GM19035 (cell line): ENCODE results near the gene HLA-DOA.
A peak's percentile ranks its signal among the peaks of the same experiment; 100 is the strongest.

Experiments
- ATAC-seq: cut with Tn5 transposase; IDR thresholded peaks from one replicate; pipeline ENCODE4 v1.9.1; 2021; ENCODE audit not compliant: unreplicated experiment

Gene HLA-DOA

DNA sequence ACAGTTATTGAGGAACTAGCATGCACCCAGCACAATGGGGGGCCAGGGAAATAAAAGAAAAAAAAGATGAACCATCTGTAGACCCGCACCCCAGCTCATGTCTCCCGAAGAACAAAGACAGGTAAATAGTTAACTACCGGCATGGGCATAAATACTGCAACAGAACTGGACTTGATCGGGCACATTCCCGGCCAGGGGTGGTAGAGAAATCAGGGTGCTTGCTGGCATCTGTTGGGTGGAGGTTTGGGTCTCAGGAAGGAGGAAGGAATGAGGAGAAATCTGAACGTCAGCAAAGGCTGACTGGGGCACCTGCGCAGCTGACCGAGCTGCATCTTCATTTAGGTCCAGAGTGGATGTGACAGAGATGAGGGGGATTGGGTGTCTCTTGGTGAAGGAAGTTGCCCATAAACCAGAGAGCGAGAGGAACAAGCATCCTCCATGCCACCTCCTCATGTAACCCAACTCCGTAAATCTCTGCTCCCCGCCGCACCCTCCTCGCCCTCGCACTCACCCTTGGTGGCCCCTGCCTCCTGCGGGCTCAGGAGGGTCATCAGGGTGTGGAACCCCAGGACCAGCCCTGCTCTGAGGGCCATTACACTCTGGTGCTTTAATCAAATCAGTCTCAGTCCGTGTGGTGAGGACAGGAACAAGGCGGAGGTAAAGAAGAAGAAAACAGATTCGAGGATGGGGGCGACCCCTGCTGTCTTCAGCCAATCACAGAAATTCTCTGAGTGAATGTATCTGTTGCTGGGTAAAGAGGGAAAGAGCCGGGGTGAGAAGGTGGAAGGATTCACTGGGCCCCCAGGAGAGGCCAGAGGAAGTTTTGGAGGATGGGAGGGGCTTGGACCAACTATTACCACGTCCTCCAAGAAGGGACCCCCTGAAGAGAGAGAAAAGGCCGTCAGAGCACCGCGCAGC, at the start of gene HLA-DOA:
TSS of gene HLA-DOA (minus strand) at position 648 of the 918 bp plus-strand sequence.
- peak; percentile 86 for ATAC-seq

GRCh38 chr6:33057222-33058150, 48.1 kb upstream of the HLA-DOA start:
- no peak for ATAC-seq

- no peak for ATAC-seq
Measured at GRCh38 chr6:33053230-33053629, 43.8 kb upstream of the HLA-DOA start.

GRCh38 chr6:33052627-33053026, 43.2 kb upstream of the HLA-DOA start:
- no peak for ATAC-seq

DNA sequence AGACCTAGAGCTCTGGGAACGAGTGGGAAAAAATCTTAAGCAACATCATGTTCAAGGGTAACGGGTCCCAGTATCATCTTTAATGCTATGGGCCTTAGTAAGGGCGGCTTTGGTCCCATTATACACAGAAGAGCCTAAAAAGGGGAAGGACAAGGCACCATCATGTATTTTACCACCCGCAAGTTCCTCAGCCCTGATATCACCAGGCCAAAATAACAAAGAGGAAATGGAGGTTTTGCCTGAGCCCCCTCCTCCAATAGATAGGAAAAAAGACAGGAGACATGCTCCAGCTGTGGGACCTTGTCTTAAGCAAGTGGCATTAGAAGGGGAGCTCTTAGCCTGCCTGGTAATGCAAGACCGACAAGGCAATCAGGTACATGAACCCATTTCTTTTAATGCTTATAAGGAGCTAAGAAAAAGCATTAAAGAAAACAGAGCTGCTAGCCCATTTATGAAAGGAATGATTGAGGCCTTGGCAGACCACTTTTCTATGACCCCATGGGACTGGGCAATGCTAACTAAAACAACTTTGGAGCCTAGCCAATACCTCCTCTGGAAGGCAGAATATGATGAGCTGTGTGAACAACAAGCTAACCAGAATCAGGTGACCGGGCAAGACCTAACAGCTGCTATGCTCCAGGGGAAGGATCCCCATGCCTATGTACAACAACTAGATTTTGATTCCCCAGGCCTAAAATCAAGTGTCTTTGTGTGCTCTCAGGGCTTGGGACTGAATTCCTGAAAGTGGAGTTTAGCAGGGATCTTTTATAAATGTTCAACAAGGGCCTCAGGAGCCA, 40.8 kb upstream of the HLA-DOA start:
- no peak for ATAC-seq

GRCh38 chr6:33049323-33050013, 40.1 kb upstream of the HLA-DOA start:
- ATAC-seq: no peak

DNA sequence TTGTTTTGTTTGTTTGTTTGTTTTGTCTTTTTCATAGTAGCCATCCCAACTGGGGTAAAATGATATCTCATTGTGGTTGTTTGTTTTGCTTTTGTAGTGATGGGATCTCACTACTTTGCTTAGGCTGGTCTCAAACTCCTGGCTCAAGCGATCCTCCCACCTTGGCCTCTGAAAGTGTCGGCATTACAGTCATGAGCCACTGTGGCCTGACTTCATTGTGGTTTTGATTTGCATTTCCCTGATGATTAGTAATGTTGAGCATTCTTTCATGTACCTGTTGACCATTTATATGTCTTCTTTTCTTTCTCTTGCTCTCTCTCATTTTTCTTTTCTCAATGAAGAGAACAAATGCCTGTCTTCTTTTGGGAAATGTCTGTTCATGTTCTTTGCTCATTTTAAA, 30.8 kb upstream of the HLA-DOA start:
- ATAC-seq: no peak

DNA sequence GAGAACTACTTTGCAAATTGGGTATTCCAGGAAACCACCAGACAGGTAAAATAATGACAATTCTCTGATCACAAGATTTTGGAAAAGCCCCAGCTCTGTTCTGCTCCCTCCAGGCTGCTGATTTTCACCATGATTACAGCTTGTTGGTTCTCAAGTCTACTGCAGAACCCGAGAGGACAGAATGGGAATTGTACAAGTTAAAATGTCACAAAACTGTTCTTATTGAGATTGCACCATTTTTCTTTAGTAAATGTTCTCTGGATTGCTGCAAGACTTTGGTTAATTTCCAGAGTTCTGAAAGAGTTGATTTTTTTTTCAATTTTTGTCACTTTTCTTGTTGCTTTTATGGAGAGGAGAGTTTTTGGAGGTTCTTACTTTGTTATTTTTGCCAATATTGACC, 27.1 kb upstream of the HLA-DOA start:
- no peak for ATAC-seq

- no peak for ATAC-seq
Measured at GRCh38 chr6:33034554-33034953, 25.2 kb upstream of the HLA-DOA start.

DNA sequence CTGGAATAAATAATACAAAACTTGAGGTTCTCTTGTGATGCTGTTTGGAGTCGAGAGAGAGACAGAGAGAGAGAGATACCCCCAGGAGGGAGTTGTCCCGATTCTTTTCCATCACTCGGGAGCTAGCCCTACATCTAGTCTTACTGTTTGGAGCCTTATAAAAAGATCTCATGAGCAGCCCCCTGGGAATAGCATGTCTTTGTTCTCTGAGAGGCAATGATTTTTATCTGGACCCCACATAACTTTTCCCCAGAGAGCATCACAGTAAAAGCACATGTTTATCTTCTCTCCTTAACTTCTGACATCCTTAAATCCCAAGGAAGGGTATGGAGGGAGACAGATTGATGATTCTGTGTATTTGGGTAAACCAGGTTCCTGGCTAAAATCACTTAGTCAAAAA, 20.9 kb upstream of the HLA-DOA start:
- ATAC-seq: no peak

DNA sequence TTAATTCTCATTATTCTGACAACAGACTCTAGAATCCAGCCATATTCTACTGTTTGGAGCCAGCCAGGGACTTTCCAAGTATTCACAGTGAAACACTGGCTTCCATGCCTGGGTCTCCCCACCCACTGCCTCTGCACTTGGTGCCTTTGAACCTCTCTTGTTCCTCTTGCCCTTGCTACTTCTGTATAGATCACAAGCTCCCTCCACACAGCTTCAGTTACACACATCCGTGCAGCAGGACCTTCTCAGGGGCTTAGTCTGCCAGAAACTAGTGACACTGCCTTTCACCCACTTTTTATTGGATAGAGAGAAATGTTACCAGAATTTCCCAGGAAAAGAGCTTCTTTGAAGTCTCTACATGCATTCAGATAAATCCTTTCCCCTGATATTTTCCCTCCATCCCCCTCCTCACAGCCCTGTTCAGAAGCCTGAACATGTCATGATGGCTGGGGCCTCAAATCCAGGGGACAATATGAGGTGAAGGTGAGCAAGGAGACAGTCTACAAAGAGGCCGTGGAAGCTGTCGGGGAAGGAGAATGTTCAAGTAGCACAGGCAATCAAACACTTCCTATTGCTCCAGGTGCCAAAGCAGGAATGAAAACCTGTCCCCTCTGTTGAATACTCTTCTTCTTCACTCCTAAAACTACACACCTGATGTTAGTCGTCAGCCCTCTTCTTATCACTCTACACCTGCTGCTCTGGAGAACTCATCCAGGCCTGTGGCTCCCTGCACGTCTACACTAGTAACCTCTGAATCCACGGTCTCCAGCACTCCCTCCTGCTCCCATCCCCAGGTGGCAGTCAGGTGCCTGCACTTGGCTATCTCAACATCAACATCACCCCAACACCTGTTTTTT, 20.2 kb upstream of the HLA-DOA start:
- ATAC-seq: peak; percentile 61

DNA sequence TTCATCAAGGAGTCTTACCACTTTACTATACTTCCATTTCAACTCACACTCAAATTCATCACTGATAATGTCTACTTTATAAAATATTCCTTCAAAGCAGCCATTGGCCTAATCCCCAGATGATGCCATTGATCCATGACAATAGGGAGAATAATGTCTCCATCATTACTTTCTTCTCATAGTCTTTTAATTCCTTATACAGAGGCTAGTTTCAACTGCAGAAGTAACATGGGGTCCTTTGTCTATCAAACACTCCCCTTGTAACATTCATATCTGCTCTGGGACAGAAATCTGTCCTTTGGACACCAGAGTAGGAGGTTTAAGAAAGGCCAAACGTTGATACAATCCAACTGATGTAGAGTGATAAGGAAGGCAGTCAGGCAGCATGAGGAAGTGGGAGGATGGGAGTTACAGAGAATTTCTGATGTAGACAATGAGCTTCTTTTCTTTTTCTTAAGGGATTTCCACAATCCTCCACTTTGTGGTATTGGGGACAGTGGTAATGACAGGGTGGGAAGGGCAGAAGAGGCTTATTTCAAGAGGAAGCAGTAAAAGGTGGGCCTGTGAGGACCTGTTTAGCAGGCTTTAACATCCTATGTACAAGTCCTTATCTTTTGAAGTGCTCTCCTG, 18.9 kb upstream of the HLA-DOA start:
- peak; percentile 2 for ATAC-seq

- no peak for ATAC-seq
Measured at GRCh38 chr6:33024521-33024920, 15.1 kb upstream of the HLA-DOA start.

DNA sequence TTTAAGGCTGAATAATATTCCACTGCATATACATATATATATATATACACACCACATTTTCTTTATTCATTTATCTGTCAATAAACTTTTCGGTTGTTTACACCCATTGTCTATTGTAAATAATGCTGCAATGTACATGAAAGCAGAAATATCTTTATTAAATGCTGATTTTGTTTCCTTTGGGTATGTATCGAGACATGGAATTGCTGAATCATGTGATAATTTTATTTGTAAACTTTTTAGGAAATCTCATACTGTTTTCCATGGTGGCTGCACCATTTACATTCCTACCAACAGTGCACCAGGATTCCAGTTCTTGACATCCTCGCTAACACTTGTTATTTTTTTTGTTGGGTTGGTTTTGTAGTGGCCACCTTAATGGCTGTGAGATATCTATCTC, 14.1 kb upstream of the HLA-DOA start:
- no peak for ATAC-seq

- no peak for ATAC-seq
Measured at GRCh38 chr6:33021917-33022316, 12.5 kb upstream of the HLA-DOA start.

DNA sequence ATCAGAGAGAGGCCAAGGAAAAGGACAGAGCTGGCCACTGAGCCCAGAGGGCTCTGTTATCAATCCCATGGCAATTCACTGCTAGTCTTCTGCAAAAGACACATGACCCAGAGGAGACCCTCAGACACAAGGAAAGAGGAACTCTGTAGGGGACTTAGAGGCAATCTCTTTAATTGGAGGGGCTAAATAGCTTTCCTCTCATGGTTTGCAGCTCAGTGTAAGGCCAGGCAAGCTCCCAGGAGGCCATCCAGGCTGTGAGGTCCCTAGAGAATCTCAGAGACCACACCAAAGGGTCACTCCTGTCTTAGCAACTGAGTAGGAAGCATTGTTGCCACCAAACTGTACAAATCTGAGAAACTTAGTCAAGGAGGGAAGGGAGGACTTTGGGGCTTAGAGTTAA, 10.0 kb upstream of the HLA-DOA start:
- ATAC-seq: no peak

GRCh38 chr6:33018904-33019303, 9.5 kb upstream of the HLA-DOA start:
- peak; percentile 60 for ATAC-seq

GRCh38 chr6:33018418-33018817, 9.0 kb upstream of the HLA-DOA start:
- no peak for ATAC-seq
